SJSA1 (cell line): ENCODE results near the gene NDUFB10. TPM values are rescaled to one million over a fixed set of nuclear protein-coding genes. Genes with fewer than 3 reads are reported as not detected.

Experiments used
- DNase-seq, 2 experiments: peaks; one replicate each; pipeline ENCODE4 v3.0.0-alpha.2; 2015 to 2020; ENCODE audit warnings: low spot score in 2 of 2, low read depth in 1 of 2
- H3K27ac ChIP-seq: fragments of 250-450 bp; sonication (Bioruptor Pico); 2 replicates; pipeline ENCODE4 v1.5.1; 2020; ENCODE audit warnings: mild to moderate bottlenecking, moderate library complexity
- H3K27me3 ChIP-seq: fragments of 250-450 bp; sonication (Bioruptor Pico); replicated peaks from 2 replicates; pipeline ENCODE4 v1.5.1; 2020; ENCODE audit warnings: mild to moderate bottlenecking, moderate library complexity
- H3K36me3 ChIP-seq: fragments of 250-450 bp; sonication (Bioruptor Pico); 2 replicates; pipeline ENCODE4 v1.5.1; 2020; ENCODE audit warnings: mild to moderate bottlenecking
- H3K4me1 ChIP-seq: fragments of 250-450 bp; sonication (Bioruptor Pico); replicated peaks from 2 replicates; pipeline ENCODE4 v1.6.1; 2021; ENCODE audit warnings: mild to moderate bottlenecking
- H3K4me3 ChIP-seq: fragments of 250-450 bp; sonication (Bioruptor Pico); 2 replicates; pipeline ENCODE4 v1.5.1; 2020; ENCODE audit warnings: mild to moderate bottlenecking
- H3K9me3 ChIP-seq: fragments of 250-450 bp; sonication (Bioruptor Pico); replicated peaks from 2 replicates; pipeline ENCODE4 v1.5.1; 2020; ENCODE audit warnings: mild to moderate bottlenecking
- total RNA-seq: library from RNA; depleted of rRNA; stranded (reverse); fragments of >200 nt; shearing (Covaris generic); gene quantifications from 2 replicates; pipeline ENCODE4 v1.2.3, GENCODE V29; 2014

NDUFB10 gene
- total RNA-seq, 1 experiment from 2014 or later: 273 TPM

- peaks cover 26% of the 10 kb centered on the region for H3K27me3 ChIP-seq
- no peak for DNase-seq
- H3K4me3 ChIP-seq: peak overlapping the region; percentile 94; the same call in 1 of the 2 replicates
- H3K4me1 ChIP-seq: peaks cover 28% of the 10 kb centered on the region
- no peaks in the 10 kb centered on the region for H3K9me3 ChIP-seq
- H3K36me3 ChIP-seq: peaks cover 32% of the 10 kb centered on the region
- H3K27ac ChIP-seq: no peak overlapping the region
Observed at GRCh38 chr16:1985466-1986150, 26.3 kb downstream of the NDUFB10 start.

GRCh38 chr16:1987198-1987597 is 27.9 kb downstream of the NDUFB10 start:
- H3K27ac ChIP-seq: no peak overlapping the region
- peaks cover 3% of the 10 kb centered on the region for H3K9me3 ChIP-seq
- no peak for DNase-seq
- H3K4me3 ChIP-seq: no peak overlapping the region
- peaks cover 35% of the 10 kb centered on the region for H3K4me1 ChIP-seq
- H3K36me3 ChIP-seq: peaks cover 32% of the 10 kb centered on the region
- peaks cover 17% of the 10 kb centered on the region for H3K27me3 ChIP-seq

GRCh38 chr16:1989209-1990100 is 30.1 kb downstream of the NDUFB10 start, which contains the start of gene SYNGR3:
TSS of gene SYNGR3 (plus strand) at chr16:1989970. CDS start at chr16:1990103, 133 bp downstream.
- no peak for DNase-seq
- peaks cover 29% of the 10 kb centered on the region for H3K4me1 ChIP-seq
- peaks cover 12% of the 10 kb centered on the region for H3K27me3 ChIP-seq
- H3K36me3 ChIP-seq: peaks cover 29% of the 10 kb centered on the region
- H3K9me3 ChIP-seq: peaks cover 7% of the 10 kb centered on the region
- H3K4me3 ChIP-seq: peak within 1 kb of the TSS; percentile 23
- H3K27ac ChIP-seq: no peak within 1 kb of the TSS

- Histone ChIP-seq H3K4me3 (peak overlapping the region; percentile 23), H3K27ac (no peak overlapping the region), H3K9me3 (peaks cover 7% of the 10 kb centered on the region), H3K4me1 (peaks cover 24% of the 10 kb centered on the region), H3K27me3 (peaks cover 12% of the 10 kb centered on the region), H3K36me3 (peaks cover 24% of the 10 kb centered on the region)
- DNase-seq: no peak
Observed at GRCh38 chr16:1990101-1990350, 30.7 kb downstream of the NDUFB10 start.

- H3K36me3 ChIP-seq: peaks cover 24% of the 10 kb centered on the region
- DNase-seq: no peak
- peaks cover 19% of the 10 kb centered on the region for H3K4me1 ChIP-seq
- H3K9me3 ChIP-seq: peaks cover 7% of the 10 kb centered on the region
- H3K27ac ChIP-seq: no peak overlapping the region
- H3K27me3 ChIP-seq: peaks cover 12% of the 10 kb centered on the region
- no peak overlapping the region for H3K4me3 ChIP-seq
Observed at GRCh38 chr16:1990351-1991134, 31.2 kb downstream of the NDUFB10 start.

GRCh38 chr16:1991135-1991551 is 31.8 kb downstream of the NDUFB10 start:
- Histone ChIP-seq H3K36me3 (peaks cover 19% of the 10 kb centered on the region), H3K27me3 (peaks cover 12% of the 10 kb centered on the region), H3K4me3 (no peak overlapping the region), H3K4me1 (peaks cover 19% of the 10 kb centered on the region), H3K9me3 (peaks cover 7% of the 10 kb centered on the region), H3K27ac (no peak overlapping the region)
- DNase-seq: no peak

GRCh38 chr16:1991588-1991947 is 32.2 kb downstream of the NDUFB10 start:
- Histone ChIP-seq H3K27ac (no peak overlapping the region), H3K27me3 (peaks cover 12% of the 10 kb centered on the region), H3K36me3 (peaks cover 19% of the 10 kb centered on the region), H3K4me1 (peaks cover 23% of the 10 kb centered on the region), H3K9me3 (peaks cover 7% of the 10 kb centered on the region), H3K4me3 (no peak overlapping the region)
- no peak for DNase-seq

GRCh38 chr16:1991948-1992703 is 32.8 kb downstream of the NDUFB10 start:
- Histone ChIP-seq H3K4me3 (no peak overlapping the region), H3K27me3 (peaks cover 12% of the 10 kb centered on the region), H3K36me3 (peaks cover 19% of the 10 kb centered on the region), H3K27ac (no peak overlapping the region), H3K4me1 (peaks cover 28% of the 10 kb centered on the region), H3K9me3 (peaks cover 7% of the 10 kb centered on the region)
- DNase-seq: peak in 1 of 2 experiments; percentile 93

- H3K27me3 ChIP-seq: peaks cover 12% of the 10 kb centered on the region
- H3K9me3 ChIP-seq: peaks cover 7% of the 10 kb centered on the region
- H3K4me1 ChIP-seq: peaks cover 34% of the 10 kb centered on the region
- no peak for DNase-seq
- H3K4me3 ChIP-seq: no peak overlapping the region
- no peak overlapping the region for H3K27ac ChIP-seq
- H3K36me3 ChIP-seq: peaks cover 21% of the 10 kb centered on the region
Observed at GRCh38 chr16:1992704-1993317, 33.5 kb downstream of the NDUFB10 start.

- no peak for DNase-seq
- Histone ChIP-seq H3K9me3 (peaks cover 7% of the 10 kb centered on the region), H3K27ac (no peak overlapping the region), H3K27me3 (peaks cover 12% of the 10 kb centered on the region), H3K4me3 (no peak overlapping the region), H3K36me3 (peaks cover 30% of the 10 kb centered on the region), H3K4me1 (peaks cover 43% of the 10 kb centered on the region)
Observed at GRCh38 chr16:1993731-1994131, 34.4 kb downstream of the NDUFB10 start.

GRCh38 chr16:1997494-1998359 is 38.4 kb downstream of the NDUFB10 start:
- peaks cover 24% of the 10 kb centered on the region for H3K4me1 ChIP-seq
- H3K9me3 ChIP-seq: no peaks in the 10 kb centered on the region
- H3K27ac ChIP-seq: peak overlapping the region; percentile 48
- H3K36me3 ChIP-seq: peaks cover 70% of the 10 kb centered on the region
- H3K27me3 ChIP-seq: no peaks in the 10 kb centered on the region
- peak in 1 of 2 experiments; percentile 47 for DNase-seq
- no peak overlapping the region for H3K4me3 ChIP-seq

GRCh38 chr16:1998360-1998835 is 39.1 kb downstream of the NDUFB10 start:
- Histone ChIP-seq H3K9me3 (no peaks in the 10 kb centered on the region), H3K27ac (no peak overlapping the region), H3K4me3 (no peak overlapping the region), H3K36me3 (peaks cover 77% of the 10 kb centered on the region), H3K27me3 (no peaks in the 10 kb centered on the region), H3K4me1 (peaks cover 24% of the 10 kb centered on the region)
- DNase-seq: no peak
